DOHH2 (cell line): ENCODE data around the gene ADAD2.
"Not testable (repeated sequence)": the region's sequence is repeated elsewhere in the genome, so short reads cannot be mapped to it uniquely, and the experiment has no call there.

Experiments
- EZH2phosphoT487 ChIP-seq: fragments of 200-600 bp; sonication (generic); IDR thresholded peaks from 2 replicates; pipeline ENCODE4 v1.6.1; 2017; ENCODE audit warnings: borderline replicate concordance, mild to moderate bottlenecking, antibody characterized with exemption, low read length, moderate library complexity, mixed read lengths
- TF ChIP-seq, protein P1 (sequence below): fragments of 200-600 bp; sonication (generic); IDR thresholded peaks from one replicate; pipeline ENCODE4 v1.5.1; 2014; ENCODE audit warnings: antibody characterized with exemption, mild to moderate bottlenecking, low read depth, low read length; ENCODE audit not compliant: poor library complexity, severe bottlenecking

DNA sequence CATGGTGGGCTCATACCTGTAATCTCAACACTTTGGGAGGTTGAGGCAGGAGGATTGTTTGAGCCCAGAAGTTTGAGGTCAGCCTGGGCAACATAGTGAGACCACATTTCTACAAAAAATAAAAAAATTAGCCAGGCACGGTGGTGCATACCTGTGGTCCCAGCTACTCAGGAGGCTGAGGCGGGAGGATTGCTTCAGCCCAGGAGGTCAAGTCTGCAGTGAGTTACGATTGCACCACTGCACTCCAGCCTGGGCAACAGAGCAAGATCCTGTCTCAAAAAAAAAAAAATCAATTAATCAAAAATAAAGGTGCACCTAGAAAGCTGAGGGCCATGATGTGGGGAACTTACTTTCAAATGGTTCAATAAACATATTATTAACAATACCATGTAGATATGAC lies 25.2 kb downstream of the ADAD2 start:
- TF ChIP-seq, protein P1, sequence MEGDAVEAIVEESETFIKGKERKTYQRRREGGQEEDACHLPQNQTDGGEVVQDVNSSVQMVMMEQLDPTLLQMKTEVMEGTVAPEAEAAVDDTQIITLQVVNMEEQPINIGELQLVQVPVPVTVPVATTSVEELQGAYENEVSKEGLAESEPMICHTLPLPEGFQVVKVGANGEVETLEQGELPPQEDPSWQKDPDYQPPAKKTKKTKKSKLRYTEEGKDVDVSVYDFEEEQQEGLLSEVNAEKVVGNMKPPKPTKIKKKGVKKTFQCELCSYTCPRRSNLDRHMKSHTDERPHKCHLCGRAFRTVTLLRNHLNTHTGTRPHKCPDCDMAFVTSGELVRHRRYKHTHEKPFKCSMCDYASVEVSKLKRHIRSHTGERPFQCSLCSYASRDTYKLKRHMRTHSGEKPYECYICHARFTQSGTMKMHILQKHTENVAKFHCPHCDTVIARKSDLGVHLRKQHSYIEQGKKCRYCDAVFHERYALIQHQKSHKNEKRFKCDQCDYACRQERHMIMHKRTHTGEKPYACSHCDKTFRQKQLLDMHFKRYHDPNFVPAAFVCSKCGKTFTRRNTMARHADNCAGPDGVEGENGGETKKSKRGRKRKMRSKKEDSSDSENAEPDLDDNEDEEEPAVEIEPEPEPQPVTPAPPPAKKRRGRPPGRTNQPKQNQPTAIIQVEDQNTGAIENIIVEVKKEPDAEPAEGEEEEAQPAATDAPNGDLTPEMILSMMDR = not testable (repeated sequence)
- not testable (repeated sequence) for TF ChIP-seq EZH2phosphoT487
